H1 (cell line): ENCODE results near the gene CCDC127. TPM values are rescaled to one million over a fixed set of nuclear protein-coding genes. Genes with fewer than 3 reads are reported as not detected.

Experiments used
- CTCF ChIA-PET: fragments of 300-600 bp; sonication (Branson Sonifier 250); formaldehyde crosslinking; loops from one replicate; lab custom pipeline; 2021; ENCODE audit not compliant: partially characterized antibody; lab: Charles Lee
- POLR2A ChIA-PET: fragments of 300-600 bp; sonication (Branson Sonifier 250); formaldehyde crosslinking; loops from one replicate; lab custom pipeline; 2021; ENCODE audit warnings: inconsistent platforms; ENCODE audit not compliant: partially characterized antibody; lab: Charles Lee
- DNase-seq, 2 experiments: peaks; one replicate each; pipeline versions ENCODE4 v3.0.0 to v3.0.0-alpha.2; 2010 to 2022; ENCODE audit warnings: low spot score in 2 of 2, low read depth in 1 of 2, mixed read lengths in 1 of 2
- FAIRE-seq: peaks from 2 replicates; lab custom pipeline; 2011; peaks lifted over from hg19 to GRCh38; lab: Jason Lieb, UNC
- H2AFZ ChIP-seq: 2 replicates; pipeline ENCODE4 v1.8.1; 2012; ENCODE audit warnings: low read length, inconsistent platforms
- H2AK5ac ChIP-seq: 2 replicates; pipeline ENCODE4 v1.6.1; 2013; ENCODE audit warnings: low read depth, low read length
- H2BK120ac ChIP-seq: replicated peaks from 2 replicates; pipeline ENCODE3; 2013; ENCODE audit warnings: low read depth, low read length, inconsistent platforms
- H2BK12ac ChIP-seq: 2 replicates; pipeline ENCODE4 v1.6.1; 2013; ENCODE audit warnings: low read depth, low read length
- H2BK15ac ChIP-seq: 2 replicates; pipeline ENCODE4 v1.6.1; 2013; ENCODE audit warnings: low read length
- H2BK20ac ChIP-seq: 2 replicates; pipeline ENCODE4 v1.6.1; 2013; ENCODE audit warnings: low read length
- H2BK5ac ChIP-seq: 2 replicates; pipeline ENCODE4 v1.6.1; 2013; ENCODE audit warnings: low read depth, low read length
- H3K14ac ChIP-seq: 2 replicates; pipeline ENCODE4 v1.6.1; 2013; ENCODE audit warnings: inconsistent platforms; ENCODE audit not compliant: insufficient read length
- H3K18ac ChIP-seq: 2 replicates; pipeline ENCODE4 v1.6.1; 2013; ENCODE audit warnings: low read length; ENCODE audit errors: extremely low read depth
- H3K23ac ChIP-seq: 2 replicates; pipeline ENCODE4 v1.6.1; 2013; ENCODE audit warnings: inconsistent platforms; ENCODE audit not compliant: insufficient read length
- H3K23me2 ChIP-seq: 2 replicates; pipeline ENCODE4 v1.6.1; 2013; ENCODE audit warnings: low read depth, low read length
- H3K27ac ChIP-seq: 2 replicates; pipeline ENCODE4 v1.6.1; 2011; ENCODE audit warnings: low read depth, low read length, inconsistent platforms
- H3K27me3 ChIP-seq, 4 experiments: replicated peaks in 1 of 4; 1 replicate in 1 of 4; 2 replicates in 3 of 4; pipeline versions ENCODE4 v1.6.1 to v1.8.1; 2011 to 2013; ENCODE audit warnings: low read length in 3 of 4, mild to moderate bottlenecking in 3 of 4, inconsistent platforms in 2 of 4, mixed read lengths in 2 of 4, moderate library complexity in 1 of 4; ENCODE audit not compliant: control insufficient read depth in 3 of 4, insufficient read depth in 3 of 4; ENCODE audit errors: extremely low read depth in 1 of 4
- H3K36me3 ChIP-seq, 4 experiments: 2 replicates each; pipeline versions ENCODE4 v1.6.1 to v1.8.1; 2011 to 2013; ENCODE audit warnings: mild to moderate bottlenecking in 4 of 4, low read length in 3 of 4, moderate library complexity in 2 of 4, control low read depth in 1 of 4, inconsistent platforms in 1 of 4; ENCODE audit not compliant: insufficient read depth in 4 of 4, control insufficient read depth in 2 of 4
- H3K4ac ChIP-seq: replicated peaks from 2 replicates; pipeline ENCODE3; 2013; ENCODE audit warnings: low read length, low read depth, mixed read lengths, inconsistent platforms; ENCODE audit not compliant: insufficient read length
- H3K4me1 ChIP-seq, 4 experiments: replicated peaks in 1 of 4; 1 replicate in 1 of 4; 2 replicates in 3 of 4; pipeline versions ENCODE4 v1.6.1 to v1.8.1; 2011 to 2013; ENCODE audit warnings: low read length in 3 of 4, inconsistent platforms in 2 of 4, mixed read lengths in 1 of 4; ENCODE audit not compliant: insufficient read depth in 4 of 4, control insufficient read depth in 3 of 4
- H3K4me2 ChIP-seq, 2 experiments: 2 replicates each; pipeline versions ENCODE4 v1.6.1 to v1.8.1; 2011 to 2013; ENCODE audit warnings: low read depth in 2 of 2, low read length in 2 of 2, control low read depth in 1 of 2, inconsistent platforms in 1 of 2, mild to moderate bottlenecking in 1 of 2; ENCODE audit not compliant: insufficient read depth in 1 of 2
- H3K4me3 ChIP-seq, 4 experiments: fragments of 200-600, 300-600 bp in 1 of 4; sonication (generic), shearing (Covaris generic), sonication (Bioruptor Twin) in 1 of 4; 2 replicates each; pipeline versions ENCODE4 v1.5.1 to v1.8.1; 2011 to 2016; ENCODE audit warnings: low read length in 4 of 4, low read depth in 3 of 4, control low read depth in 2 of 4, inconsistent platforms in 2 of 4, mild to moderate bottlenecking in 2 of 4, mixed read lengths in 1 of 4, moderate library complexity in 1 of 4; ENCODE audit not compliant: insufficient read depth in 2 of 4; ENCODE audit errors: extremely low read depth in 1 of 4
- H3K56ac ChIP-seq: replicated peaks from 2 replicates; pipeline ENCODE3; 2013; ENCODE audit warnings: low read depth, mild to moderate bottlenecking, mixed read lengths, low read length, inconsistent platforms; ENCODE audit not compliant: insufficient read length
- H3K79me1 ChIP-seq: 2 replicates; pipeline ENCODE4 v1.6.1; 2013; ENCODE audit warnings: low read depth, low read length, control low read depth
- H3K79me2 ChIP-seq, 2 experiments: 2 replicates each; pipeline versions ENCODE4 v1.6.1 to v1.8.1; 2012 to 2013; ENCODE audit warnings: low read length in 2 of 2, mild to moderate bottlenecking in 2 of 2, inconsistent platforms in 1 of 2; ENCODE audit not compliant: insufficient read depth in 2 of 2, control insufficient read depth in 1 of 2
- H3K9ac ChIP-seq, 4 experiments: replicated peaks in 1 of 4; 1 replicate in 1 of 4; 2 replicates in 3 of 4; pipeline versions ENCODE4 v1.6.1 to v1.8.1; 2011 to 2013; ENCODE audit warnings: low read depth in 3 of 4, low read length in 3 of 4, control low read depth in 2 of 4, mild to moderate bottlenecking in 2 of 4, moderate library complexity in 2 of 4, inconsistent platforms in 1 of 4; ENCODE audit errors: extremely low read depth in 1 of 4
- H3K9me3 ChIP-seq, 2 experiments: 2 replicates each; pipeline versions ENCODE4 v1.6.1 to v1.8.1; 2012 to 2013; ENCODE audit warnings: mild to moderate bottlenecking in 2 of 2, moderate library complexity in 2 of 2, control low read depth in 1 of 2, inconsistent platforms in 1 of 2, low read depth in 1 of 2, low read length in 1 of 2, mixed read lengths in 1 of 2; ENCODE audit not compliant: insufficient read depth in 2 of 2
- H4K20me1 ChIP-seq, 2 experiments: replicated peaks in 1 of 2; 2 replicates each; pipeline versions ENCODE3 to v1.8.1; 2011 to 2013; ENCODE audit warnings: inconsistent platforms in 2 of 2, low read length in 2 of 2, mild to moderate bottlenecking in 1 of 2; ENCODE audit not compliant: insufficient read depth in 2 of 2, control insufficient read depth in 1 of 2
- H4K5ac ChIP-seq: 2 replicates; pipeline ENCODE4 v1.6.1; 2013; ENCODE audit warnings: low read length, low read depth, mixed read lengths, inconsistent platforms; ENCODE audit not compliant: insufficient read length
- H4K8ac ChIP-seq: 2 replicates; pipeline ENCODE4 v1.8.0; 2013; ENCODE audit warnings: mild to moderate bottlenecking, moderate library complexity, low read length, inconsistent platforms; ENCODE audit not compliant: insufficient read depth; ENCODE audit errors: extremely low read depth
- H4K91ac ChIP-seq: replicated peaks from 2 replicates; pipeline ENCODE3; 2013; ENCODE audit warnings: low read length, mixed read lengths, inconsistent platforms; ENCODE audit not compliant: insufficient read length
- ATF2 ChIP-seq: IDR thresholded peaks from 2 replicates; pipeline ENCODE4 v1.6.1; 2012; ENCODE audit warnings: low read length, inconsistent platforms
- ATF3 ChIP-seq: IDR thresholded peaks from 2 replicates; pipeline ENCODE4 v1.6.1; 2011; ENCODE audit warnings: low read depth, mild to moderate bottlenecking, low read length; ENCODE audit not compliant: insufficient read depth
- CBX8 ChIP-seq: fragments of 300-800, 300-1000 bp; sonication (generic); IDR thresholded peaks from 2 replicates; pipeline ENCODE4 v1.7.1; 2016; ENCODE audit warnings: low read depth, low read length, borderline replicate concordance
- CEBPB ChIP-seq: IDR thresholded peaks from 2 replicates; pipeline ENCODE4 v1.6.1; 2012; ENCODE audit warnings: low read depth, low read length
- CTCF ChIP-seq, 3 experiments: IDR thresholded peaks; 1 replicate in 2 of 3; 2 replicates in 1 of 3; pipeline versions ENCODE4 v1.5.1 to v1.6.1; 2011; ENCODE audit warnings: low read length in 3 of 3, mild to moderate bottlenecking in 3 of 3, inconsistent platforms in 2 of 3, low read depth in 1 of 3, moderate library complexity in 1 of 3; ENCODE audit not compliant: insufficient read depth in 1 of 3; ENCODE audit errors: control extremely low read depth in 1 of 3
- KDM4A ChIP-seq: IDR thresholded peaks from one replicate; pipeline ENCODE4 v1.7.1; 2012; ENCODE audit warnings: low read depth, mild to moderate bottlenecking, moderate library complexity, low read length, inconsistent platforms; ENCODE audit not compliant: severe bottlenecking
- PHF8 ChIP-seq: fragments of 200-600 bp; sonication (generic); conservative IDR thresholded peaks from 2 replicates; pipeline ENCODE4 v1.7.1; 2012; ENCODE audit warnings: low read depth, mild to moderate bottlenecking, inconsistent platforms, low read length, moderate library complexity
- WGBS, 2 experiments: shearing (Covaris generic) in 1 of 2; methylation state at CpG; one replicate each; pipeline versions ENCODE4 v1.1.6 to v1.1.7; 2013 to 2015; ENCODE audit warnings: low lambda C conversion rate in 2 of 2, mixed read lengths in 2 of 2, inconsistent platforms in 1 of 2, low coverage in 1 of 2, missing lambda C conversion rate in 1 of 2; ENCODE audit not compliant: insufficient replicate concordance in 2 of 2, insufficient coverage in 1 of 2, insufficient read length in 1 of 2; ENCODE audit errors: extremely low coverage in 1 of 2, missing lambda C conversion rate in 1 of 2; 5-methylcytosine and 5-hydroxymethylcytosine counted together
- polyA plus RNA-seq, 7 experiments: library from polyadenylated mRNA; depleted of rRNA in 3 of 7; stranded (reverse) in 5 of 7; unstranded in 2 of 7; fragments of >200 nt in 5 of 7; fragments of 200-250 nt in 2 of 7; gene quantifications; 1 replicate in 5 of 7; 2 replicates in 1 of 7; 4 replicates in 1 of 7; pipeline versions ENCODE4 v1.2.1 to v1.2.3, GENCODE V29; 2011 to 2013; ENCODE audit warnings: missing spikeins in 2 of 7, mixed read lengths in 2 of 7
- total RNA-seq: library from RNA; stranded (reverse); fragmentation: NEBNext Ultra II Directional; extraction: Animal tissue kit (Norgen Biotek cat#: 25700); gene quantifications from 2 replicates; pipeline ENCODE4 v1.2.1, GENCODE V29; 2021

The CCDC127 gene
- total and polyA plus RNA-seq, 2 of the 8 experiments (the other 6 are each of a cell fraction or from before 2014, with no cell fraction given), result 2.9 to 8.0 TPM

GRCh38 chr5:201672-202071 is 16.3 kb downstream of the CCDC127 start:
- FAIRE-seq, result no peak
- peaks cover 2 to 16% (median 10%) of the 10 kb centered on the region in 4 experiments for H3K36me3 ChIP-seq
- CTCF ChIA-PET, result interaction anchor here (1.0 kb wide), 1 partner anchor 13 kb away, joined by 4 read pairs; no protein-coding TSS in a partner anchor
- H3K9ac ChIP-seq, result no peak overlapping the region
- no peak overlapping the region for H2AFZ ChIP-seq
- no peaks in the 10 kb centered on the region for H3K27me3 ChIP-seq
- no peak for DNase-seq
- no peak overlapping the region for H3K14ac ChIP-seq
- no peak overlapping the region for H3K23ac ChIP-seq
- no peak overlapping the region for H2BK120ac ChIP-seq
- no peak overlapping the region for H4K5ac ChIP-seq
- H2BK20ac ChIP-seq, result no peak overlapping the region
- H2BK15ac ChIP-seq, result no peak overlapping the region
- no peak overlapping the region for H3K4ac ChIP-seq
- H3K79me1 ChIP-seq, result no peaks in the 10 kb centered on the region; the same call in 1 of the 2 replicates
- H4K91ac ChIP-seq, result no peak overlapping the region
- H4K8ac ChIP-seq, result no peak overlapping the region
- no peaks in the 10 kb centered on the region for H3K9me3 ChIP-seq
- WGBS, 2 experiments, result 87% methylated on average over 8 of the region's 8 CpGs; no CpG with 5 or more reads in 1 of the 2 experiments
- TF ChIP-seq CEBPB (no peak), KDM4A (no peak), PHF8 (no peak), CTCF (IDR thresholded peaks at IDR 0.05; ENCODE audit: control extremely low read depth in 1 of 3, insufficient read depth in 1 of 3, low read depth in 1 of 3, low read length in 3 of 3) (no peak), ATF3 (no peak), ATF2 (no peak), CBX8 (no peak)
- H4K20me1 ChIP-seq, result peaks cover 4 to 13% of the 10 kb centered on the region in 2 experiments
- H3K23me2 ChIP-seq, result no peaks in the 10 kb centered on the region
- no peak overlapping the region for H3K27ac ChIP-seq
- H3K4me1 ChIP-seq, result no peaks in the 10 kb centered on the region
- H3K79me2 ChIP-seq, result peaks cover 0 to 2% of the 10 kb centered on the region in 2 experiments; a peak in 1 of 4 replicates
- no peak overlapping the region for H3K56ac ChIP-seq
- no peak overlapping the region for H3K4me3 ChIP-seq
- H3K18ac ChIP-seq, result no peak overlapping the region
- no peak overlapping the region for H2BK12ac ChIP-seq
- POLR2A ChIA-PET, result interaction anchor here (1.1 kb wide), 1 partner anchor 10 kb away, joined by 3 read pairs; the partner anchor contains the start of gene LRRC14B
- no peak overlapping the region for H2AK5ac ChIP-seq
- no peak overlapping the region for H2BK5ac ChIP-seq
- no peak overlapping the region for H3K4me2 ChIP-seq
